ENCODE results near the gene SPEF2. TPM values are rescaled to one million over a fixed set of nuclear protein-coding genes. Genes with fewer than 3 reads are reported as not detected.

The SPEF2 gene
- polyA plus RNA-seq, 2 of the 4 experiments (the other 2 are of a cell fraction), result 2.2 to 8.7 TPM

DNA sequence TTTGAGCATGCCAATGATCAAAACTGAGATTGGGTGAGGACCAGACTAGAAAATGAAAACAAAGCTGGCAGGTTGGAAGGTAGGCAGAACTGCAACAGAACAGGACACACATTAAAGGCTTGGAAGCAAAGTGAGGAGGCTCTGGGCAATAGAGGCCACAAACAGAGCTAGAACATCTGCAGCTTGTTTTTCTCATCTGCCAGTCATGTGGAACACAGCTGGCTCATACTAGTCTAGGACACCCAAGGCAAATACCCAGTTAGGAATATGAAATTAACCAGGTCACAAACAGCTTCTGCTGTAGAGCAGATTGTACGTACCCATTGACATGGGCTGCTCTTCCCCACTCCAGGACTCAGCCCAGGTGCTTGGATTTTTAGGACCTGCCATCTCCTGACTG is 61.7 kb downstream of the SPEF2 start:
- Histone ChIP-seq H3K4me1 (no peaks in the 10 kb centered on the region), H3K27ac (no peak overlapping the region), H3K9me3 (no peaks in the 10 kb centered on the region), H3K4me3 (no peak overlapping the region), H3K4me2 (no peak overlapping the region)
- TF ChIP-seq RFX5 (IDR thresholded peaks at IDR 0.05), result no peak
- TF ChIP-seq NFE2L2 (conservative IDR thresholded peaks at IDR 0.05; ENCODE audit: low read length), result no peak
- TF ChIP-seq, protein P1, sequence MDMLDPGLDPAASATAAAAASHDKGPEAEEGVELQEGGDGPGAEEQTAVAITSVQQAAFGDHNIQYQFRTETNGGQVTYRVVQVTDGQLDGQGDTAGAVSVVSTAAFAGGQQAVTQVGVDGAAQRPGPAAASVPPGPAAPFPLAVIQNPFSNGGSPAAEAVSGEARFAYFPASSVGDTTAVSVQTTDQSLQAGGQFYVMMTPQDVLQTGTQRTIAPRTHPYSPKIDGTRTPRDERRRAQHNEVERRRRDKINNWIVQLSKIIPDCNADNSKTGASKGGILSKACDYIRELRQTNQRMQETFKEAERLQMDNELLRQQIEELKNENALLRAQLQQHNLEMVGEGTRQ (IDR thresholded peaks at IDR 0.05), result no peak
- TF ChIP-seq PHF8 (IDR thresholded peaks at IDR 0.05; ENCODE audit: borderline replicate concordance, low read depth), result no peak
- TF ChIP-seq FOXS1 (CRISPR knock-in tag; IDR thresholded peaks at IDR 0.05), result no peak
- no peak for TF ChIP-seq FOSB (CRISPR knock-in tag; IDR thresholded peaks at IDR 0.05)
- TF ChIP-seq, protein P2, sequence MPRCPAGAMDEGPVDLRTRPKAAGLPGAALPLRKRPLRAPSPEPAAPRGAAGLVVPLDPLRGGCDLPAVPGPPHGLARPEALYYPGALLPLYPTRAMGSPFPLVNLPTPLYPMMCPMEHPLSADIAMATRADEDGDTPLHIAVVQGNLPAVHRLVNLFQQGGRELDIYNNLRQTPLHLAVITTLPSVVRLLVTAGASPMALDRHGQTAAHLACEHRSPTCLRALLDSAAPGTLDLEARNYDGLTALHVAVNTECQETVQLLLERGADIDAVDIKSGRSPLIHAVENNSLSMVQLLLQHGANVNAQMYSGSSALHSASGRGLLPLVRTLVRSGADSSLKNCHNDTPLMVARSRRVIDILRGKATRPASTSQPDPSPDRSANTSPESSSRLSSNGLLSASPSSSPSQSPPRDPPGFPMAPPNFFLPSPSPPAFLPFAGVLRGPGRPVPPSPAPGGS (IDR thresholded peaks at IDR 0.05), result no peak
- WGBS (ENCODE audit: missing lambda C conversion rate), result 100% methylated on average over 1 of the region's 1 CpG
- ATAC-seq (no peak), FAIRE-seq (no peak), DNase-seq (ENCODE audit: low read depth in 1 of 2, low spot score in 1 of 2) (no peak)
- ChIA-PET POLR2A (no interaction called here), CTCF (no interaction called here)

DNA sequence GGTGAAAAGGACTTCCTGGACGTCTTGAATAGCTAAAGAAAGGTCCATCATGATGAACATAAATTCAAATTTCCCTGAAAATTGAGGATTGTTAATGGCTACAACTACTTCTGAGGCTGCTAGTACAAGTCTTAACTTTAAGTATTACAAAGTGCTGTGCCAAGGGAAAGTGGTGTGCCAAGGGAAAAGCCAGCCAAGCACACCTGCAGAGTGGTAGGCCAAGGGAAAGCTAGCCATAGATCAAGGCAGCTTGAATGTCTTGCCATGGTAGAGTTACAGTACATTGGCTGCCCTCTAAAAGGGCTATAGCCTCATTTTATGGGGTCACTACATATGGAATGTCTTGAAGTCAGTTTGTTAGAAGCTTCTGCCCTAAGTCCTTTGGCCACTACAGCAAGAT is 64.2 kb downstream of the SPEF2 start:
- WGBS (ENCODE audit: missing lambda C conversion rate), result 6% methylated on average over 1 of the region's 1 CpG
- Histone ChIP-seq H3K9me3 (no peaks in the 10 kb centered on the region), H3K4me3 (no peak overlapping the region), H3K4me1 (no peaks in the 10 kb centered on the region), H3K4me2 (no peak overlapping the region), H3K27ac (no peak overlapping the region)
- DNase-seq (ENCODE audit: low read depth in 1 of 2, low spot score in 1 of 2), result no peak
- ChIA-PET POLR2A (no interaction called here), CTCF (interaction anchor here (1.0 kb wide), 1 partner anchor 14 kb away, joined by 3 read pairs; no protein-coding TSS in a partner anchor)
- TF ChIP-seq KDM5A (IDR thresholded peaks at IDR 0.05), result no peak
- TF ChIP-seq HDAC2 (IDR thresholded peaks at IDR 0.05), result no peak
- TF ChIP-seq KDM1A (IDR thresholded peaks at IDR 0.05; ENCODE audit: low read depth), result no peak
- TF ChIP-seq, protein P1 (IDR thresholded peaks at IDR 0.05), result no peak
- TF ChIP-seq SMC3 (IDR thresholded peaks at IDR 0.05), result no peak
- TF ChIP-seq NFE2L2 (conservative IDR thresholded peaks at IDR 0.05; ENCODE audit: low read length), result no peak
- TF ChIP-seq RAD21 (conservative IDR thresholded peaks at IDR 0.05 in 1 of 2, IDR thresholded peaks at IDR 0.05 in 1 of 2), result no peak
- TF ChIP-seq TP53 (CRISPR knock-in tag; IDR thresholded peaks at IDR 0.05), result no peak
- TF ChIP-seq EHF (CRISPR knock-in tag; IDR thresholded peaks at IDR 0.05), result no peak
- no peak for TF ChIP-seq MYC (IDR thresholded peaks at IDR 0.05; ENCODE audit: borderline replicate concordance, low read length)
- TF ChIP-seq FOXS1 (CRISPR knock-in tag; IDR thresholded peaks at IDR 0.05), result no peak
- no peak for TF ChIP-seq TFCP2L1 (CRISPR knock-in tag; IDR thresholded peaks at IDR 0.05)
- TF ChIP-seq, protein P3, sequence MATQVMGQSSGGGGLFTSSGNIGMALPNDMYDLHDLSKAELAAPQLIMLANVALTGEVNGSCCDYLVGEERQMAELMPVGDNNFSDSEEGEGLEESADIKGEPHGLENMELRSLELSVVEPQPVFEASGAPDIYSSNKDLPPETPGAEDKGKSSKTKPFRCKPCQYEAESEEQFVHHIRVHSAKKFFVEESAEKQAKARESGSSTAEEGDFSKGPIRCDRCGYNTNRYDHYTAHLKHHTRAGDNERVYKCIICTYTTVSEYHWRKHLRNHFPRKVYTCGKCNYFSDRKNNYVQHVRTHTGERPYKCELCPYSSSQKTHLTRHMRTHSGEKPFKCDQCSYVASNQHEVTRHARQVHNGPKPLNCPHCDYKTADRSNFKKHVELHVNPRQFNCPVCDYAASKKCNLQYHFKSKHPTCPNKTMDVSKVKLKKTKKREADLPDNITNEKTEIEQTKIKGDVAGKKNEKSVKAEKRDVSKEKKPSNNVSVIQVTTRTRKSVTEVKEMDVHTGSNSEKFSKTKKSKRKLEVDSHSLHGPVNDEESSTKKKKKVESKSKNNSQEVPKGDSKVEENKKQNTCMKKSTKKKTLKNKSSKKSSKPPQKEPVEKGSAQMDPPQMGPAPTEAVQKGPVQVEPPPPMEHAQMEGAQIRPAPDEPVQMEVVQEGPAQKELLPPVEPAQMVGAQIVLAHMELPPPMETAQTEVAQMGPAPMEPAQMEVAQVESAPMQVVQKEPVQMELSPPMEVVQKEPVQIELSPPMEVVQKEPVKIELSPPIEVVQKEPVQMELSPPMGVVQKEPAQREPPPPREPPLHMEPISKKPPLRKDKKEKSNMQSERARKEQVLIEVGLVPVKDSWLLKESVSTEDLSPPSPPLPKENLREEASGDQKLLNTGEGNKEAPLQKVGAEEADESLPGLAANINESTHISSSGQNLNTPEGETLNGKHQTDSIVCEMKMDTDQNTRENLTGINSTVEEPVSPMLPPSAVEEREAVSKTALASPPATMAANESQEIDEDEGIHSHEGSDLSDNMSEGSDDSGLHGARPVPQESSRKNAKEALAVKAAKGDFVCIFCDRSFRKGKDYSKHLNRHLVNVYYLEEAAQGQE (IDR thresholded peaks at IDR 0.05), result no peak
- TF ChIP-seq ZC3H11A (IDR thresholded peaks at IDR 0.05), result no peak
- no peak for TF ChIP-seq BHLHE40 (IDR thresholded peaks at IDR 0.05; ENCODE audit: low read depth, low read length)
- ATAC-seq, result no peak
- no peak for FAIRE-seq

Measured in A549 (cell line).